GM19351 (cell line): ENCODE measurements around the gene GPATCH4.
"Not testable (repeated sequence)": the region's sequence is repeated elsewhere in the genome, so short reads cannot be mapped to it uniquely, and the experiment has no call there.

Experiments used
- ATAC-seq: cut with Tn5 transposase; IDR thresholded peaks from one replicate; pipeline ENCODE4 v1.9.1; 2021; ENCODE audit warnings: mild to moderate bottlenecking, moderate library complexity; ENCODE audit not compliant: unreplicated experiment

The GPATCH4 gene

GRCh38 chr1:156601122-156601830 lies at the start of gene GPATCH4:
GPATCH4 (minus strand) TSS chr1:156601479.
- ATAC-seq: no peak

DNA sequence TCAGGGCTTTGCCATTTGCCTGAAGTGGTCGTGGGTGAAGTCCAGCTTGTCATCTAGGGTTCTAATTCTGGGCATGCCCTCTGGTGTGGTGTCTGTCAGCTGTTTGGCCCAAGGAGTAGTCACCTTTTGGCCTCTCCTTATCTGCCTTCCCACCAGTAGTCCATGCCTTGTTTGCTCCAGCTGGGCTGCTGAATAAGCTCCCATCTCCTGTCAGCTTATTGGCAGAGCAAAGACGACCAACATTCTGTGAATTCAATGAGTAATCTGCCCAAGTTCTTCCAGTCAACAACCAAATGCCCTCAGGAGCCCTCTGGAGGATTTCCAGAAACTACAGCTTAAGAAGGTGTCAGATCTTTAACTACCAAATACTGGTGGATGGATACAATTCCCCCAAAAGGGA lies 47.7 kb upstream of the GPATCH4 start:
- ATAC-seq: no peak

- no peak for ATAC-seq
Measured at GRCh38 chr1:156648496-156648895, 47.2 kb upstream of the GPATCH4 start.

DNA sequence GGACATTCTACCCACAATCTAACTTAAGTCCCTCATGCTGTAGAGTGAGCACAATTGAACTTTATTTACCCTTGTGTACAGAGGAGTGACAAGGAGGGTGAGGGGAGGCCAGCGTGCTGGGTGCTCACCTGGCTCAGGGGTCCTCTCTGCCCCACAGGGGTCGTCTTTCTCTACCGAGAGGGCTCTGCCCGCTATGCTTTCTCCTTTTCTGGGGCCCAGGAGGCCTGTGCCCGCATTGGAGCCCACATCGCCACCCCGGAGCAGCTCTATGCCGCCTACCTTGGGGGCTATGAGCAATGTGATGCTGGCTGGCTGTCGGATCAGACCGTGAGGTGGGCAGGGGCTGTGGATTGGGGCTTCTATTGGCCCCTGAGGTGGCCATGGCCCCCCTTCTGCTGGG lies 46.1 kb upstream of the GPATCH4 start:
- no peak for ATAC-seq

DNA sequence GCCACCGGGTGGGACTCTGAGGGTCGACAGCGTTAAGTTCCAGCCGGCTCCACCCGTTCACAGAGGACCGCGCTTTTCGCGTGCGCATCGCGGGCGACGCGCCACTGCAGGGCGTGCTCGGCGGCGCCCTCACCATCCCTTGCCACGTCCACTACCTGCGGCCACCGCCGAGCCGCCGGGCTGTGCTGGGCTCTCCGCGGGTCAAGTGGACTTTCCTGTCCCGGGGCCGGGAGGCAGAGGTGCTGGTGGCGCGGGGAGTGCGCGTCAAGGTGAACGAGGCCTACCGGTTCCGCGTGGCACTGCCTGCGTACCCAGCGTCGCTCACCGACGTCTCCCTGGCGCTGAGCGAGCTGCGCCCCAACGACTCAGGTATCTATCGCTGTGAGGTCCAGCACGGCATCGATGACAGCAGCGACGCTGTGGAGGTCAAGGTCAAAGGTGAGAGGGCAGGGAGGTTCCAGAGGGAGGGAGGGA lies 45.5 kb upstream of the GPATCH4 start:
- ATAC-seq: no peak

DNA sequence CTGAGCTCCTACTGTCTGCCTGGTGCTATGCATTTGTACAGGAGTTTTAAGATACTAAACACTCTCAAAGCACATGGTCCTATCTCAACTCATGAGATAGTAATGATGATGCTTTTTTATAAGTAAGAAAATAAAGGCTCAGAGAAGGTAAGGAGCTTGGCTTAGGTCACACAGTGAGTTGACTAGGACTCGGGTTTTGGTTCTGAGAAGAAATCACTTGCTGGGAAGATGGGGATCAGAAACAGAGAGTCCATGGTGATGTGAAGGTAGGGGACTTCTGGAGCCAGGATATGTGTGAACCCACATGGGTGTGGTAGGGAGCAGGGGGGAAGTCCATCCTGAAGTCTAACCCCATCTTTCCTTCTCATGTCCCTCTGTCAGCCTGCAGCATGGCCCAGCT lies 44.4 kb upstream of the GPATCH4 start:
- ATAC-seq: no peak

DNA sequence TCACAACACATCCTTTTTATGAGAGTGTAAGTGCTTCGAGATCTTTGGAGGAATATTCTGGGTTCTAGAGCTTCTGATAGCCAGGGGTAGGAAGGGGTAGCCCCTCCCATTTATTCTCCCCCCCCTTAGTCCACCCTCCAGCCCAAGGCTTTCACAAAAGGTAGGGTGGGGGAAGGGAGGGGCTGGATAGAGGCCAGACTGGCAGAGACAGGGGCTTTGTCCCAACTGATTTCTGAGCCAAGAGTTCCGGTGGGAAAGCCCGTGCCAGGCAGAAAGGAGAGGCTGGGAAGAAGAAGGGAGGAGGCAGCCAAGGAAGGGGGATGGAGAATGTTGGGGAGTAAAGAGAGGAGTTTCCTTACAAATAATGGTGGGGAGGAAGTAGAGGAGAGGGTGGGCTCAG lies 43.8 kb upstream of the GPATCH4 start:
- no peak for ATAC-seq

DNA sequence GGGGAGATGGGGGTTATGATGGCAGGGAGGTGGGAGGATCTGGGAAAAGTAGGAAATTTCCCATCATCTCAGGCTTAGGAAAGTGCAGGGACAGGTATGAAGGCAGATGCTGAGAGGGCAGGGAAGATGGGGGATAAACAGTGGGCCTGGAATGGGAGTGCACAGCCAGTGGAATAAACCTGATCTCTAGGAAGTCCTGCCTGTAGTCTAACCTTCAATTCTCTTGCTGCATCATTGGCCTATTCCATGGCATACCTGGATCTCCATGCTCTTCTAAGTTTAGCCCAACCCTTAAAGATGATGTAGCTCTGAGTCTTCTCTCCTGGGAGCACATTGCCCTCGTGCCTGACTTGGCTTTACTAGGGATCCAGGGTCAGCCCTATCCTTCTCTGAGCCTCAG lies 43.4 kb upstream of the GPATCH4 start:
- ATAC-seq: no peak

DNA sequence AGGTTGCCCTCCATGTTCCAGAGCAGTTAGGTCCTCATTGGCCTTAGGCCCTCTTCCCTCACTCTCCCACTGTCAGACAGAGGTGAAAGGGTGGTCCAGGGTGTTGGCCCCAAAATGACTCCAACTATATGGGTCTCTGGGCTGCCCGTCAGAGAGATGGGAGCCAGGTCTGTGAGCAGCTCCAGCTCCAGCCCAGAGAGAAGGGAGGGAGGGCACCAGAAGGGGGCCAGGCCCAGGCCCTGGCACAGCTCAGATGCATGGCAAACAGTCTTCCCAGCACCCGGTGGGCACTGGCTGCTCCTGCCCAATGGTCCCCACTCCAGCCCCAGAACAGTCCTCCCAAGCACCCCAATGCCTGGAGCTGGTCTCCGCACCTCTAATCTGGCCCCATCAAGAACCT lies 42.9 kb upstream of the GPATCH4 start:
- ATAC-seq: no peak

- peak; percentile 69 for ATAC-seq
Measured at GRCh38 chr1:156643778-156644092, 42.5 kb upstream of the GPATCH4 start.

GRCh38 chr1:156643049-156643777 lies 41.9 kb upstream of the GPATCH4 start:
- no peak for ATAC-seq

DNA sequence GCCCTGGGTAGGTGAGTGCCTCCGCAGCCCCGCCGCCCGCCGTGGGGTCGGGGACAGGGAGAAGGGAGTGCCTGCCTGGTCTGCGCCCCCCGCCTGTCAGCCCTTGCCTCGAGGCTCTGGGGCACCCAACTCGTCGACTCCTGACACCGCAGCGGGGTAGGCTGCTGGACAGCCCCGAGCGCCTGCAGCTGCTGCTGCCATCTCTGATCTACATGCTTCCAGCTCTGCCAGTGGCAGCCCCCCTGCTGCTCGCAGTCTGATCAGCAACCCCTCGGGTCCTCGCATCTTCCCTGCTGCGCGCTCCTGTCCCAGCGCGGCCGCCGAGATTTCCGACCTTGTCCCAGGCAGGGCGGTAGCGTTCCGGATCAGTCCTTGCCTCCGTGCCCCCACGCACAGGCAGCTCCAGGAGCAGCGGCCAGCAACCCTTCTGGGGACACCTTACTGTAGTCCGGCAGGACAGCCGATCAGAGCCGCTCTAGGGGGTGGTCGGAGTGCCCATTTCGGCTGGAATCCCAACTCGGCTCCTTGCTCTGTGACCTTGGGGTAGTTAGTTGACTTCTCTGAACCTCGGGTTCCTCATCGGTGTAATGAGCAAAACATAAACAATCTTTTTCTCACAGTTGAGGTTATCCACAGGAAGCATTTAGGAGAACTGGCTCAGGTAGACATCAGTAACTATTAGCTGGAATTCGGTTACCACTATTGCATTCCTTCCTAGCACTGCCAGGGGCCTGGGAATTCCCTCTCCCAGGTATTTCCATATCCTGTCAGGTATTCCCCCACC lies 41.2 kb upstream of the GPATCH4 start:
- no peak for ATAC-seq

- ATAC-seq: no peak
Measured at GRCh38 chr1:156641761-156642264, 40.5 kb upstream of the GPATCH4 start, which contains the start of gene BCAN. BCAN (plus strand) TSS chr1:156642117; CDS start chr1:156646055, 3,938 bp downstream.

DNA sequence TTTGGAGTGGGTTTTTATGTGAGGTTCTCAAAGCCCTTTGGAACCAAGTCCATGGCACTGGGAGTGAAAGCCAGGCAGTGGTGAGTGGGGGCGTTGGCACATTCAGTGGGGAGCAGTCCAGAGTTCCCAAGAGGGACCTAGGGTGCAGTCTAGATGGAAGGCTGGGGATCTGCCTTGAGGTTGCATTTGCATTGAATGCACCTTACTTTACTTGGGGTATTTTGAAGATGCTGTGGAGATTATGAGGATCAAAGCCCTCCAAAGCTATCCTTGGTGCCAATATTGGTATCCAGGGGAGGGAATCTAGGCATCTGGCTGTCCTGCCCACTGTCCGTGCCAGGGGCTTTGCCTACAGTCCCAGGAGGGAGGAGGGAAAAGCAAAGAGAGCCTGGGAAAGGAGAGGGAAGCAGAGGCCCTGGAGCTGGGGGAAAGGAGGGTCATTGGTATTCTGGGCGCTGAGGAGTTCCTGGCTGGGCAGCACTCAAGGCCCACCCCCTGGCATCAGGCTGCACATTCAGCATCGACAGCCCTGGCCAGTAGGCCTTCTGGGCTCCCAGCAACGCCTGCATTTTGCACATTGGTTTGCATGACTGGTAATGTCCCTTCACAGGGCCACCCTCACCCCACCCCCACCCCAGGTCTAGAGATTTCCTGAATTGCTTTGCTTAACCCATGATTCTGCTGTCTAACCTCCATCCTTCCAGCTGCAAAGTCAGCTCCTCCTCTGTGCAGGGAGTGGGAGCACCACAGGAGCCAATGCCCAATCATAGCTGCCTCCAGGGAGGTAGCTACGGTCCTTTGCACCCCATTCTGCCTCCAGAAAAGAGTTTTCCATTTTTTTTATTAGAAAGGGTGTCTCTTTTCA lies 39.8 kb upstream of the GPATCH4 start:
- no peak for ATAC-seq

DNA sequence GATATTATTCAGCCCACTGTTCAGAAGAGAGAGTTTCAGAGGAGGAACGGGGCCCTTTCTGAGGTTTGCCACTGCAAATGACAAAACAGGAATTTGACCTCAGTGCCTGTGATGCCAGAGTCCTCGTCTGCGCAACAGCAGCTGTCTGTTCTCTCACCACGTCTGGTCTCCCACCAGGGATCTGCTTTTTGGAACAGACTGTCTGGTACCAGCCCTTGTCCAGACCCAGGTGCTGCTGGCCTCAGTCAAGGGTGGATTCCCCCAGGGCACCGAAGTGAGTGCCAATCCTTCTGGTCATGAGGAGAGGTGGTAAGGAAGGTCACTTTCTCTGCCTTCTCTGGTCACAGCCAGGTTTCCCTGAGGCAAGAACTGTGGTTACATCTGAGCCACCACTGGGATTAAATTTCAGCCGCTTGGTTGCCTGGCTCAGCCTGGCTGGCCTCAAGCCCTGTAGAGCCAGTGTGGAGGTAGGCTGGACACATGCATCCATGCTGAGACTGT lies 38.4 kb upstream of the GPATCH4 start:
- no peak for ATAC-seq

GRCh38 chr1:156638189-156638985 lies 37.1 kb upstream of the GPATCH4 start:
- ATAC-seq: no peak

DNA sequence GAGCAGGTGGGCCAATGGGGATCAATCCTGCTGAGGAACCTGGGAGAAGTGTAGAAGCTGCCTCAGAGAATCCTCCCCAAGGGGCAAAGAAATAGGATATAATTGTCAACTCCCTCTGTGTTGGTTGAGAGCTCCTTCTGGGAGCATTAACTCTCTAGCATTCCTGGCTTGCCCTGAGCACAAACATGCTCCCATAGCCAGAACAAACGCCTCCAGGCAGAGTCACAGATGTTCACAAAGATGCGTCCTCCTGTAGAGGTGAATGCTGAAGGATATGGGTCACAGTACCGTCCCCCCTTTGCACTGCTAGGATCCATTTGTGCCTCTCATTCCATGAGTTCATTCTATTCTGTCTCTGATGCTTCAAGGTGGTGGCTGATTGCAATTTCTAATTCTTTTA lies 31.1 kb upstream of the GPATCH4 start:
- no peak for ATAC-seq

- ATAC-seq: not testable (repeated sequence)
Measured at GRCh38 chr1:156631152-156631551, 29.9 kb upstream of the GPATCH4 start.

DNA sequence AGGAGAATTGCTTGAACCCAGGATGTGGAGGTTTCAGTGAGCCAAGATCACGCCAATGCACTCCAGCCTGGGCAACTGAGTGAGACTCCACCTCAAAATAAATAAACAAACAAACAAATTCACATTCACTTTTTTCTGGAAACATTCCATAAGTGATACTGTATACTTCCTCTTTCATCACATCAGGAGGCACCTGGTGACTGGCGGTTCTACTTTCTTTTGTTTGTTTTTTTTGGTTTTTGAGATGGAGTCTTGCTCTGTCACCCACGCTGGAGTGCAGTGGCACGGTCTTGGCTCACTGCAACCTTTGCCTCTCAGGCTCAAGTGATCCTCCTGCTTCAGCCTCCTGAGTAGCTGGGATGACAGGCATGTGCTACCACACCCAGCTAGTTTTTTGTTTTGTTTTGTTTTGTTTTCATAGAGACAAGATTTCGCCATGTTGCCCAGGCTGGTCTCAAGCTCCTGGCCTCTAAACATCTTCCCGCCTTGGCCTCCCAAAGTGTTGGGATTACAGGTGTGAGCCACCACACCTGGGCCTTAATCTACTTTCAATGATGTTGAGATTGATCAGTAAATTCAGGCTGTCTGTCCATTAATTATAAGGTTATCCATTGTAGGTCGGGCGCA lies 28.7 kb upstream of the GPATCH4 start:
- ATAC-seq: no peak
